HG02981 (cell line): ENCODE data around the gene UCP3.
A peak's percentile ranks its signal among the peaks of the same experiment; 100 is the strongest.
"Not testable (repeated sequence)": the region's sequence is repeated elsewhere in the genome, so short reads cannot be mapped to it uniquely, and the experiment has no call there.

Experiments used
- ATAC-seq: cut with Tn5 transposase; IDR thresholded peaks from one replicate; pipeline ENCODE4 v1.9.1; 2021; ENCODE audit warnings: mild to moderate bottlenecking, moderate library complexity; ENCODE audit not compliant: unreplicated experiment

UCP3 gene

DNA sequence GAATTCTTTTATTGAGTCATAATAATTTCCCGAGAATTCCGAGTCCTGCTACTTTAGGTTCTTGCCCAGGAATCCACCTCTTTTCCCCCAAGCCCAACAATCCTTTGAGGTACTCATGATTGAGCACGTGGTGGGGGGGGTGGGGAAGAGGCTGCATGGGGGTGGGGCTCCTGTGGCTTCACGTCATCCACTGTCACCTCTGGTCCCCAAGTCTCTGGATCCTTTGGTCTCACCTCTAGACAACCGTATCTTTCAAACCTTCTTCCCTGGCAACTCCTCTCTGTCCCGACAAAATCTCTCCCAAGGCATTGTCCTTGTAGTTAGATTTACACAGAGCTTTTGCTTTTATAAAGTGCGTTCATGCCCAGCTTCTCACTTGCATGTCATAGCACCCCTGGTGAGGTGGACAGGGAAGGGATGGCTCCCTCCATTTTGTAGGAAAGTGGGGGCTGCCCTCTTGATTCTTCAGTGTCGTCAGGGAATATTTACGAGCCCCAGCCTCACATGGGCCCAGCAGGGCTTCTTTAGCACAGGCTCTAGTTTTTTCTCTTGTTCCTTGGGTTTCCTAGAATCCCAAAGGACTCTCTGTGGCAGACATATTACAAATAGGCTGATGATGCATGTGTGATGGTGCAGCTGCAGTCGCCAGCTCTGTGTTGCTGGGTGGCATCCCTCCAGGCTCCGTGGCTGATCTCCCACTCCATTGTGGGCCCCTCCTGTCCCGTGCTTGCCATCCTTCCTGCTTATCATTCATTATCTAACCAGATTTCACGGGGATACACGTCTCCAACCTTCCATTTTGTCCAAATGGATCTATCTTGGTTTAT, 8.4 kb downstream of the UCP3 start:
- no peak for ATAC-seq

DNA sequence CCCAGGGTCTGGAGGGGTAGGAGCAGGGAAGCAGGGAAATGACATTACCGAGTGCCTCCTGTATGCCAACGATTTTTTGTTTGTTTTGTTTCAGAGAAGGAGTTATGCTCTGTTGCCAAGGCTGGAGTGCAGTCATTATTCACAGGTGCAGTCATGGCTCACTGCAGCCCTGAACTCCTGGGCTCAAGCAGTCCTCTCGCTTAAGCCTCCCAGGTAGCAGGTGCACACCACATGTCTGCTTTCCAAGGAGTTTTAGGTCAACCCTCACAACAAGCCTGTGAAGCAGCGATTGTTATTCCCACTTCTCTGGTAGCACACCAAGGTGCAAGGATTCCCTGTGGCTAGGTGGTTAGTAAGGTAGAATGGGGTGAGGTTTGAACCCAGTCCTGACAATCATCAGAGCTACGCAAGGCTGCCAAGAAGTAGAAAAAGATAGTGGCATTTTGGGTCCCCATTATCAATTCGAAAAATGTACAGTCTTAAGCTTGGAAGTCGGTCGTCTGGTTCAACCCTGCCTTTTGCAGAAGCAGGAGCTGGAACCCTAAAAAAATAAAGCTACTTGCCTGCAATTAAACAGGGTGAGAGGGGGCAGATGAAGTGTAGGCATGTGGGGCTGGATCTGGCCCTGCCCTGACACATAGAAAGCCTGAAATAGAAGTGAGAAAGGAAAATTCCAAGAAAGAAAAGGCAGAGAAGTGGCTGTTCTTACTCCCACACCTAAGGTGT, 9.1 kb downstream of the UCP3 start:
- no peak for ATAC-seq

DNA sequence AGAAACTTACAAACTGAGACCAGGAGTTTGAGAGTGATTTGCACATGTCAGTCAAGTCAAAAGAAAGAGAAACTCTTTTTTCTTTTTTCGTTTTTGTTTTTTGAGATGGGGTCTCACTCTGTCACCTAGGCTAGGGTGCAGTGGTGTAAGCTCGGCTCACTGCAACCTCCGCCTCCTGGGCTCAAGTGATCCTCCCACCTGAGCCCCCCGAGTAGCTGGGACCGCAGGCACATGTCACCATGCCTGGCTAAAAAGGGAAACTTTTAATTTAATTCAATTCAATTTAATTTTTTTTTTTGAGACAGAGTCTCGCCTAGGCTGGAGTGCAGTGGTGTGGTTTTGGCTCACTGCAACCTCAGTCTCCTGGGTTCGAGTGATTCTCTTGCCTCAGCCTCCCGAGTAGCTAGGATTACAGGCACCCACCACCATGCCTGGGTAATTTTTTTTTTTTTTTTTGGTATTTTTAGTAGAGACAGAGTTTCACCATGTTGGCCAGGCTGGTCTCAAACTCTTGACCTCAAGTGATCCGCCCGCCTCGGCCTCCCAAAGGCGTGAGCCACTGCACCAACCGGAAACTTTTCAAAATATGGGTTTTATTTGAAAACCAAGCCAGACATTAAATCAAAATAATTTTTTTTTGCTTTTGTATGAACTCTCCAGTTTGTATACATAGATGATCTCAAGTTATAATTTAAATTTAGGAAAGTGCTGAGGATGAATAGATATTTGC, 9.9 kb downstream of the UCP3 start:
- ATAC-seq = no peak

DNA sequence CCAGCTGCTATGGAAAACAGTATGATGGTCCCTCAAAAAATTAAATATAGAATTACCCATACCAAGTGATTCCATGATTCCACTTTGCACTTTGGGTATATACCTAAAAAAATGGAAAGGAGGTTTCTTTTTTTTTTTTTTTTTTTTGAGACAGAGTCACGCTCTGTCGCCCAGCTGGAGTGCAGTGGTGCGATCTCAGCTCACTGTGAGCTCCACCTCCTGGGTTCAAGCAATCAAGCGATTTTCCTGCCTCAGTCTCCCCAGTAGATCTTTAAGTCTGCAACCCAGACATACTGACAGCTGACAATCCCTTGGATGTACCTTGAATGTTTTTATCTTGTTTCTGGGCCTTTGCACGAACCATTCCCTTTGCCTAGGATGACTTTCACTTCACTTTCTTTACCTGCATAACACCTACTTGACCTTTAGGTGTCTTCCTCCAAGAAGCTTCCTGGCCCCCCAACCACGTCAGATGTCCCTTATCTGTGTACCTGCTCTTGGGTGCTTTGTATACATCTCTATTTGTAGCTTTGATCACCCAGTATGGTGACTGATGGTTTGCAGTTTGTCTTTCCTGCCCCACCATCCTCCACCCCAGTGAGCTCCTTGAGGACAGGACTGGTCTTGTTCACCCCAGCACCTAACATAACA, 11.6 kb downstream of the UCP3 start:
- no peak for ATAC-seq

DNA sequence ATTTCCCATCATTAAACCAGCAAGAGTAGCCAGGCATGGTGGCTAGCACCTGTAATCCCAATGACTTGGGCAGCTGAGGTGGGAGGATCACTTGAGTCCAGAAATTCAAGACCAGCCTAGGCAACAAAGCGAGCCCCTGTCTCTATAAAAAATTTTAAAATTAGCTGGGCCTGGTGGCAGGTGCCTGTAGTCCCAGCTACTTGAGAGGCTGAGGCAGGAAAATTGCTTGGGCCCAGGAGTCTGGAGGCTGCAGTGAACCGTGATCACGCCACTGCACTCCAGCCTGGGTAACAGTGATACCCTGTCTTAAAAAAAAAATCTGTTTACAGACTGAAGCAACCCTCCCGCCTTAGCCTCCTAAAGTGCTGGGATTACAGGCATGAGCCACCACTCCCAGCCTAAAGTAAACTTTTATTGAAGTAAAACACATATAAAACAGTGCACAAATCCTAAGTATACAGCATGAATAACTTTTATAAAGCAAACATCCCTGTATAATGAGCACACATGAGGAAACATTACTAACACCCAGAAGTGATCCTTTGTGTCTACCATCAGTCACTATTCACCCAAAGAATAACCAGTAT, 12.6 kb downstream of the UCP3 start:
- no peak for ATAC-seq

DNA sequence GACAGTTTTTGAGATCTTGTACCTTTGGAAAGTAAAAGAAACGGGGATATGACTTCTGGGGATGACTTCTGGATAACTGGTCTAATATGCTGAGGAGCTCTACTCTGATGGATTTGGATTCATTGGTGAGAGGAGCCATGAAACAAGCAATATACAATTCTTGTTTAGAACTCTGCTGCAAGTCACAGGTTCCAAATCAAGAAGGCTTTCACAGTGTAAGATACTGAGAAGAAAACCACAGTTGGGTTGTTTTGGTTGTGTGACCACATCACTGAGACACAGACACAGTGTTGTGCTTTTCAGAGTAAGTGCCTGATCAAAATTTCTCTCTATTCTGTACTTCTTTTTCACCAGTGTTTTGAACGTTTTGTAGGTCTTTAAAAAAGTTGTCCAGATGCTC, 13.2 kb downstream of the UCP3 start:
- ATAC-seq = peak; percentile 43

DNA sequence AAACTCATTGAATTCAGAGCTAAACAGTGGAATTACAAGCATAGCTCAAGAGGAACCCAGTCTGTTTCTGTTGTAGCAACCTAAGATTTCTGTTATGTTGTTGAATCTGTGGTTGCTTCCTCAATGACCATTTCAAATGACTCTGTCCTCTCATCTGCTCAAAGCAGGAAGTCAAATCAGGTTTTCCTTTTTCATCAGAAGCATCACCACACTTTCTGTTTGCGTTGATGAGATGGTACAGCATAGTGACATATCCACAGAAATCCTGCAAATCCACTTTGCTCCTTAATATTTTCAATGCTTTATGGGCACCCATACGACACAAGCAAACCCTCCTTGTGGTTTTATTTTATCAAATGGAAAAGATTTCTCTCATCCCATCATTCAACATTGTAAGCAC, 13.6 kb downstream of the UCP3 start:
- peak; percentile 56 for ATAC-seq

DNA sequence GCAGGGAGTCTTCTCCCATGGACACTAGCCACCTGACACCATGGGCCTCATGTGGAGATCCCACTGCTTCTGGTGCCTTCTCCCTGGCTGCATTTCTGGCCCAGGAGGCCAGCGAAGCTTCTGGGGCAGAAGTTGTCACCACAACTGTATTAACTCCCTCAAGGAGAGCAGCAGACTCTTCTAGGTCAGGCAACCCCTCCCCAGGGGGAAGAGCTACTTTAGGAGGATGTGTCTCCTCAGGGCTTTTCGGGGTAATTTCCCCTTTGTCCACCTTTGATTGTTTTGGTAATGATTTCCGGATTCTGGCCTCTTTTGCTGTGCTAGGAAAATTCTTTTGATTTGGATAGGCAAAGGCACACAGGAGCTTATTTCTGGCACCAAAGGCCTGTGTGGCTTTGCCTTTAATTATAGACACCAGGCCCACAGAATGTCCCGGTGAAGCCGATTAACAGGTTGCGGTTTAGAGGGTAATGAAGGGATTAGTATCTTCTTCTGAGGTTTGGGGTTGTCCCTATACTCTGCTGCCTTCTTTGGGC, 17.3 kb downstream of the UCP3 start:
- no peak for ATAC-seq

DNA sequence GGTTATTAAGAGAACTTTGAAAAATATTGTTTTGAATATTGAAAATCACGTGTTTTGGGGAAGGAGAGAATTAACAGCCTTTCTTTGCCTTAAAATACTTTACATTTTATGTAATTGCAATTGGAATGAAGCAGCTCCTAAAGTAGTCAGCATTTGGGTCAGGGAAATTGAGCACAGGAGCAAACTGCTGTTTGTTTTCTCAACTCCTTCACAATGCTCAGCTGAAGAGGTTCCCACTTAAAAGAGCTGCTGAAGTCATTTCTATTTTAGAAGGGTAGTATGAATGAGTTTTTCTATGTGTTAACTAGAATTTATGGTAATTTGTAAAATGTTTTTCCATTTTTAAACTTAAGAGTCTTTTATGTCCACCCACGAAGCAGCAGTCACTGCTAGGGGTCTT, 18.2 kb downstream of the UCP3 start:
- no peak for ATAC-seq

DNA sequence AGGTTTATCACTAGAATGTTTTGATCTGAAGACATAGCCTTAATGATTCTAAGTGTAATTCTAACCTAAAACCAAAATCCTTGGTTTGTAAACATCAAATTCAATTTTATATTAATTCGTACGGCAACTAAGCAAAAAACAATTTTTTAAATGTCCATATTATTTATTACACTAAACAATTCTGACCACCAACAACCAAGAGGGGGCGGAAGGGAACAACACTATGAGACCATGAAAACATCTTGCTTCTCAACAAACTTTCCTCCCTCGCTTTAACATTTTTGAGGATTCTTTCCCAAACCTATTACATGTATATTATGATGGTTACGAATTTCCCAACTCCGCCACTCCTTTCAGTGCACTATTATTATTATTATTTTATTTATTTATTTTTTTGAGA, 19.7 kb downstream of the UCP3 start:
- no peak for ATAC-seq

DNA sequence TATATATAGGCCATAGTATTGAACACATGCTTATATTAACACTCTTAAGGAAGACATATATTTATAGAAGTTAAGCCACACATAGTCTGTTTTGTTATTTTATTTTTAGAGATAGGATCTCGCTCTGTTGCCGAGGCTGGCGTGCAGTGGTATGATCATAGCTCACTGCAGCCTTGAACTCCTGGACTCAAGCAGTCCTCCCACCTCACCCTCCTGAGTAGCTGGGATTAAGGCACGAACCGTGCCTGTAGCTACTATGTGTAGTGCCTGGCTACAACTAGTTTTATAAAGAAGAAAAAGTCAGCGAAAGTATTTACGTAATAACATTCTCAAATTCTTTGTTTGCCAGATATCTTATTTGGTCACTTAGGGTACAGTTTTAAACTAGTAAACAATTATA, 20.7 kb downstream of the UCP3 start:
- no peak for ATAC-seq

DNA sequence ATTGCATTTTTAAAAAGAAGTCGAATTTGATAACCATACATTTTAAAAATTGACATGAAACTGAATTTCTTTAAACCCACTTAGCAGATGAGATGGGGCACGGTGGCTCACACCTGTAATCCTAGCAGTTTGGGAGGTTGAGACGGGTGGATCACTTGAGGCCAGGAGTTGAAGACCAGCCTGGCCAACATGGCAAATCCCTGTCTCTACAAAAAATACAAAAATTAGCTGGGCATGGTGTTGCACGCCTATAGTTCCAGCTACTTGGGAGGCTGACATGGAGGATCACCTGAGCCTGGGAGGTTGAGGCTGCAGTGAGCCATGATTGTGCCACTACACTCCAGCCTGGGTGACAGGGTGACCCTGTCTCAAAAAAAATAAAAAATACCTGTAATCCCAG, 23.2 kb downstream of the UCP3 start:
- not testable (repeated sequence) for ATAC-seq

DNA sequence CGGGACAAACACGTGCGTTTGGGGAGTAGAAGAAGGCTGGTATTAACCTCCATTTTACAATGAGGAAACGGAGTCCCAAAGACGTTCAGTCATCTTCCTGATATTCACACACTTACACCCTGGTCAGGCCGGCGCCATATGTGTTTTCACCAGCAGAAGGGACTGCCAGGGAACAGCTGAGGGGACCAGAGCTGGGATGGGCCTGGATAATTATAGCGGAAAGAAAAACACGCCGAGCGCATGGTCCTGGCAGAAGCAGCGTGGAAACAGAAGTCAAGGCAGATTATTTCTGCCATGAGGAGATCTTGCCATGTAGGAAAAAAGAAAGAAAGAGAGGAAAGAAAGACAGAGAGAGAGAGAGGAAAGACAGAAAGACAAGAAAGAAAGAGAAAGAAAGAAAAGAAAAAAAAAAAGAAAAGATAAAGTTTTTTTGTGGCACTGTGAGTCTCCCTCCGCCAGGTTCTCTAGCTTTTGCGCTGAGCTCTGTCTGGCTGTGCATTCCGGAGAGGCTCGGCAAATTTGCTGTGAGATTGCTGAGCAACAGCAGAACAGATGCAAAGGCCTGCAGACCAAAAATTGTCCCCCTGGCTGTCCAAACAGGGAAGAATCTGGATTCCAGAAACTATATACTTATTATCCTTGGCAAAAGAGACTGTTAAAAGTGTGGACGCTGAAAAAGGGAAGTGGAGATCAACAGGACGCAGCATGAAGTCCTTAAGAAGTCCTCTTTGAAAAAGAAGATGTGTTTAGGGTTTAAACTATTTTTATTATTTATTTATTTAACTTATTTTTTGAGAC, 24.9 kb downstream of the UCP3 start:
- no peak for ATAC-seq

DNA sequence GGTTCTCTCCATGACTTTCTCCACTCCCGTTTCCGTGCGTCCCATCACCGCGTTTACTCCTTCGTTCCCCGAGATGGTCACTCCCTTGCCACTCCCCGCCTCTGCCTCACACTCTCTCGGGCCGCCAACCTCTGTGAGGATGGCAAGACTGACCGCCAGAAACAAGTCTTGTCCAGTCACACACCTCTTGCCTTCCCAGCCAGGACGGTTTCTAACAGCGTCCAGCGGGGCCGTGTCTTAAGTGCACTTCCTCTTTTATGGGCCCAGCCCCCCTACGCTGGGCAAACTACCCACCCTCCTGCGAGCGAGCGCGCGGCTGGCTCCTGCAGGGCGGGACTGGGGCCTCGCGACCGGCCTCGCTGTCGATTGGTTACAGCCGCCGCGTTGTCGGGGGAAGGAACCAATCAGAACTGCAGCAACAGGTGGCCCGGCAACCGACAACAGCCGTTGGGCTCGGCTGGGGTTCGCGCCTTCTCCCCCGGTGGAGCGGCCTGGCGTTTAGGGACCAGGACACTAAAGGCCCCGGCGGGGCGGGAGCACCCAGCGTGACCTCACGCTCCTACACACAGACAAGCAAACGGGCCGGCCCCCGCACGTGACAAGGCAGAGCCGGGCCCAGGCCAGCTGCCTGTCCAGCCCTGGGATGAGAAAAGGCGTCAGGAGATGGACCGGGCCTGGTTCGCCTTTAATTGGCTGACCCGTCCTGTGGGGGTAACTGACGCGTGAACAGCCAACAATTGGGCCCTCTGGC, 25.7 kb downstream of the UCP3 start:
- peak; percentile 62 for ATAC-seq

DNA sequence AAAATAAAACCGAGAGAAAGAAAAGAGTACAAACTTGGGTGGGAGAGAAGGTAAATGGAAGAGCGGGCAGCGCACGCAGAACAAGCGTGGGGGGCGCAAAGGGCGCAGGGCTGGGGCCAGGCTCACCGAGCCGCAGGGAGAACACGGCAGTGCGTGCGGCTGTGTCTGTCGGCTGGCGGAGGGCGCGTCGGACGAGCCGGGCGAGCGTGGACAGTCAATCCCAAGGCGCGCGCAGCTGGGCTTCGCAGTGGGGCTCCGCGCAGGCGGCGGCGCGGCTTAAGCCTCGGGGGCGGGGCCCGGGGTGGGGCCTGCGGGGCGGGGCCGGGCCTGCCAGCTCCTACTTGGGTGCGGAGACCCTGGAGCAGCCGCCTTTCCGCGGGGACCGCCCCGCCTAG, 26.3 kb downstream of the UCP3 start, which contains the start of gene UCP2:
UCP2 (minus strand) TSS at position 249 of the 395 bp plus-strand sequence. CDS start 4,465 bp downstream, outside the sequence.
- ATAC-seq = peak; percentile 39

DNA sequence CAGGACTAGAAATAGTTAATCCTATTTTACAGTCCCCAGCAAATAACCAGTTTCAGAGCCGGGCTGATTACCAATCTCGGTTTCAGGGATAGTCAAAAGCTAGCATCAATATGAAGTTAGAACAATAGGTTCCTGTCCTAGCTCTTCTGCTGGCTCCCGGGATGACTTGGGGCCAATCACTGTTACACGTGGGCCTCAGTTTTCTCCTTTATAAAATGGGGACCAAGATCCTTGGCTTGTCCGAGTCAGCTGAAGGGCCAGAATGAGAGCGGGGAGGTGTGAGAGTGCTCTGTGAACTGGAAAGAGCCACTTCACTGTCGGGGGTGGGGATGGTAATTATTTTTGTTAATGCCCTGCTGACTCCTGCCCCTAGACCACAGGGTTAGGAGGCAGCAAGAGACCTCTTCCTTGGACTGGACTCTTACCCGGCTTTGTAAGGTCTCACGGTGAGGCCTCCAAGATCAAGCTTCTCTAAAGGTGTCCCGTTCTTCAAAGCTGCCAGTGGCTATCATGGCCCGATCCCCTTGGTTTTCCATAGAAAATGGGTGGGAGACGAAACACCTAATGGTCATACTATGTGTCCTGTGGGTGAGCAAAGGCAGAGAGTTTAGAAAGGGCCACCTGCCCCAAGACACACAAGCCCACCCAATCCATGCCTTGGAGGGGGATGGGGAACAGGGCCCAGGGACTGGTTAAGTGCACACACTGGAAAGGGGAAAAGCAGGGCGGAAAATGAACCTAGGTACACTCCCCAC, 27.7 kb downstream of the UCP3 start:
- no peak for ATAC-seq

DNA sequence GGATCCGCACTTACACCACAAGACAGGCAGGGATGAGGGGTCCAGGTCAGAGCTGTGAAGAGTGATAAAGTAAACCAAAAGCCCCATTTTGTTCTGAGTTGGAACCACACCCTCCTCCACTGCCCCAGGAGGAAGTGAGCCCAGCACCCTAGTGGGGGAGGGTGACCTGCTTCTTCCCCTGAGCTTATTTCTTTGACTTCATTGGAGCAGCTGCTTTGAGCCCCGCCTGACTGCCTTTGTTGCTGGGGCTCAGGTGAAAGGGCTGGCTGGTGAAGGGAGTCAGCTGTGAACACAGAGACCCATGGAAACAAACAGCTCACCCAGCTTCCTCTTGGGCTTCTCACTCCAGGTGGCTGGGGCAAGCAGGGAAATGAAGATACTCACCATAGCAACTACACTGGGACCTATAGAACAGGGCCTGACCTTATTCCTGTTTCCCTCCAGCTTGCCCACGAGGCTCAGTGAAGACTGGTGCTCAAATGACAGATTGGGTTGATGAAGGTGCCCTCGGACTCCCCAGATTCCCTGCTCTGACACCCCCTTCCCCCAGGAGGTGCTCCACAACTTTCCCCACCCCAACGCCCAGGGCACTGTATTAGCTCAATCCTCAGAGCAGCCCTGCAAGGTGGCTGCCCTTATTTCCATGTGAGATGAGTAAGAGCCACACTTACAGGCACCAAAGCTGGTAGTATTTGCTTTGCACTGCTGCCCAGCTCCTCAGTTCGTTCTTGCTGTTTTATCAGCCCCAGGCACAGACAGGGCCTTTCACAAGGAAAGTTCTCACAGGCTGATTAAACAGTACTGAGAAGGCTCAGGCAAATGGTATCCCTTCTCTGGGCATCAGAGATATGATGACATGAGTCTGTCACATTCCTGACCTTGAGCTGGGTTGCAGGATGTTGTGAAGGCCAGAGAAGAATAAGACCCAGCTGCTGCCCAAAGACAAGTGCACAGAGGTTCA, 28.6 kb downstream of the UCP3 start:
- peak; percentile 43 for ATAC-seq
